ENCODE measurements around the gene FOXJ3. TPM values are rescaled to one million over a fixed set of nuclear protein-coding genes. Genes with fewer than 3 reads are reported as not detected.
A peak's percentile ranks its signal among the peaks of the same experiment; 100 is the strongest.

The FOXJ3 gene
- total and polyA plus RNA-seq, 2 of the 13 experiments (the other 11 are each of a cell fraction or from before 2014, with no cell fraction given): 16.6 to 48.5 TPM

DNA sequence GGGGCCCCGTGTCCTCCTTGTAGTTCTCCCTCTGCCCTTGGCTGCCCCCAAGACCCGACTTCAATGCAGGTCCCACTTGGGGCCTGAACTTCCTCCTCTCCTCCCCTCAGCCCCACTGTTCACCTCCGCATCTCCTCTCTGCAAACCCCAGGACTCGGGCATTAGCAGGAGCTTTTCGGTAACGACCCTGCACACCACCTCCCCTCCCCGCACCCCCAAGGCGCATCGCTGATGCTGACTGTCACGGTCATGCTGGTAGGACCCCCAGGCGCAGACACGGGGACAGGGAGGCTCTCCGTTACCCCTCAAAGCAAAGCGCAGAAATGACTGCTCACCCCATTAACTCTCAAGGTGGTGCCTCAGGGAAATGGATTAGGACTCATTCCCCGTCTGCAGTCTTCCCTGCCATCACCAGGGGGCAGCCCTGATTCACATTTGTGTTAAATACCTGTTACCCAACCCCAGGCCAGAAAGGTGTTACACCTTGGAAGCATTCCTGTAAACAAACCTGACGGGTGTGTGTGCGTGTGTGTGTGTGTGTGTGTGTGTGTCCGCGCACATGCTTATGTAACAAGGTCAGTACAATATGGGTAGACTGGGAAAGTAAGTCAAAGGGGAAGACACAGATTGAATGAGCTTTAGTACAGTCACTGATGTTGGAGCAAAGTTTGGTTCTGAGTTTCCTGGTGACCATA, 188.3 kb downstream of the FOXJ3 start (continued):
- TF ChIP-seq, protein P1, sequence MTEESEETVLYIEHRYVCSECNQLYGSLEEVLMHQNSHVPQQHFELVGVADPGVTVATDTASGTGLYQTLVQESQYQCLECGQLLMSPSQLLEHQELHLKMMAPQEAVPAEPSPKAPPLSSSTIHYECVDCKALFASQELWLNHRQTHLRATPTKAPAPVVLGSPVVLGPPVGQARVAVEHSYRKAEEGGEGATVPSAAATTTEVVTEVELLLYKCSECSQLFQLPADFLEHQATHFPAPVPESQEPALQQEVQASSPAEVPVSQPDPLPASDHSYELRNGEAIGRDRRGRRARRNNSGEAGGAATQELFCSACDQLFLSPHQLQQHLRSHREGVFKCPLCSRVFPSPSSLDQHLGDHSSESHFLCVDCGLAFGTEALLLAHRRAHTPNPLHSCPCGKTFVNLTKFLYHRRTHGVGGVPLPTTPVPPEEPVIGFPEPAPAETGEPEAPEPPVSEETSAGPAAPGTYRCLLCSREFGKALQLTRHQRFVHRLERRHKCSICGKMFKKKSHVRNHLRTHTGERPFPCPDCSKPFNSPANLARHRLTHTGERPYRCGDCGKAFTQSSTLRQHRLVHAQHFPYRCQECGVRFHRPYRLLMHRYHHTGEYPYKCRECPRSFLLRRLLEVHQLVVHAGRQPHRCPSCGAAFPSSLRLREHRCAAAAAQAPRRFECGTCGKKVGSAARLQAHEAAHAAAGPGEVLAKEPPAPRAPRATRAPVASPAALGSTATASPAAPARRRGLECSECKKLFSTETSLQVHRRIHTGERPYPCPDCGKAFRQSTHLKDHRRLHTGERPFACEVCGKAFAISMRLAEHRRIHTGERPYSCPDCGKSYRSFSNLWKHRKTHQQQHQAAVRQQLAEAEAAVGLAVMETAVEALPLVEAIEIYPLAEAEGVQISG (CRISPR knock-in tag; IDR thresholded peaks at IDR 0.05): 0 out of 2 replicates have a peak, but pooled peaks have one; percentile 15
- TF ChIP-seq, protein P2, sequence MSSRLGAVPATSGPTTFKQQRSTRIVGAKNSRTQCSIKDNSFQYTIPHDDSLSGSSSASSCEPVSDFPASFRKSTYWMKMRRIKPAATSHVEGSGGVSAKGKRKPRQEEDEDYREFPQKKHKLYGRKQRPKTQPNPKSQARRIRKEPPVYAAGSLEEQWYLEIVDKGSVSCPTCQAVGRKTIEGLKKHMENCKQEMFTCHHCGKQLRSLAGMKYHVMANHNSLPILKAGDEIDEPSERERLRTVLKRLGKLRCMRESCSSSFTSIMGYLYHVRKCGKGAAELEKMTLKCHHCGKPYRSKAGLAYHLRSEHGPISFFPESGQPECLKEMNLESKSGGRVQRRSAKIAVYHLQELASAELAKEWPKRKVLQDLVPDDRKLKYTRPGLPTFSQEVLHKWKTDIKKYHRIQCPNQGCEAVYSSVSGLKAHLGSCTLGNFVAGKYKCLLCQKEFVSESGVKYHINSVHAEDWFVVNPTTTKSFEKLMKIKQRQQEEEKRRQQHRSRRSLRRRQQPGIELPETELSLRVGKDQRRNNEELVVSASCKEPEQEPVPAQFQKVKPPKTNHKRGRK (CRISPR knock-in tag; IDR thresholded peaks at IDR 0.05): no peak
- TF ChIP-seq MYC (CRISPR knock-in tag; IDR thresholded peaks at IDR 0.05; ENCODE audit: borderline replicate concordance) (no peak), ZSCAN22 (CRISPR knock-in tag; IDR thresholded peaks at IDR 0.05) (no peak), HOXA7 (CRISPR knock-in tag; IDR thresholded peaks at IDR 0.05) (0 out of 2 replicates have a peak, but pooled peaks have one; percentile 47), RXRB (CRISPR knock-in tag; IDR thresholded peaks at IDR 0.05; ENCODE audit: borderline replicate concordance) (peak; percentile 41; the same call in 1 of the 2 replicates), ZNF670 (CRISPR knock-in tag; IDR thresholded peaks at IDR 0.05; ENCODE audit: borderline replicate concordance) (no peak), THAP11 (CRISPR knock-in tag; IDR thresholded peaks at IDR 0.05) (0 out of 2 replicates have a peak, but pooled peaks have one; percentile 16), ARNTL (CRISPR knock-in tag; IDR thresholded peaks at IDR 0.05) (no peak), ZNF24 (IDR thresholded peaks at IDR 0.05) (no peak), GTF2F1 (IDR thresholded peaks at IDR 0.05; ENCODE audit: low read length) (no peak), SMYD3 (CRISPR knock-in tag; IDR thresholded peaks at IDR 0.05) (no peak), STAG1 (CRISPR knock-in tag; IDR thresholded peaks at IDR 0.05) (peak; percentile 90)
- TF ChIP-seq, protein P3, sequence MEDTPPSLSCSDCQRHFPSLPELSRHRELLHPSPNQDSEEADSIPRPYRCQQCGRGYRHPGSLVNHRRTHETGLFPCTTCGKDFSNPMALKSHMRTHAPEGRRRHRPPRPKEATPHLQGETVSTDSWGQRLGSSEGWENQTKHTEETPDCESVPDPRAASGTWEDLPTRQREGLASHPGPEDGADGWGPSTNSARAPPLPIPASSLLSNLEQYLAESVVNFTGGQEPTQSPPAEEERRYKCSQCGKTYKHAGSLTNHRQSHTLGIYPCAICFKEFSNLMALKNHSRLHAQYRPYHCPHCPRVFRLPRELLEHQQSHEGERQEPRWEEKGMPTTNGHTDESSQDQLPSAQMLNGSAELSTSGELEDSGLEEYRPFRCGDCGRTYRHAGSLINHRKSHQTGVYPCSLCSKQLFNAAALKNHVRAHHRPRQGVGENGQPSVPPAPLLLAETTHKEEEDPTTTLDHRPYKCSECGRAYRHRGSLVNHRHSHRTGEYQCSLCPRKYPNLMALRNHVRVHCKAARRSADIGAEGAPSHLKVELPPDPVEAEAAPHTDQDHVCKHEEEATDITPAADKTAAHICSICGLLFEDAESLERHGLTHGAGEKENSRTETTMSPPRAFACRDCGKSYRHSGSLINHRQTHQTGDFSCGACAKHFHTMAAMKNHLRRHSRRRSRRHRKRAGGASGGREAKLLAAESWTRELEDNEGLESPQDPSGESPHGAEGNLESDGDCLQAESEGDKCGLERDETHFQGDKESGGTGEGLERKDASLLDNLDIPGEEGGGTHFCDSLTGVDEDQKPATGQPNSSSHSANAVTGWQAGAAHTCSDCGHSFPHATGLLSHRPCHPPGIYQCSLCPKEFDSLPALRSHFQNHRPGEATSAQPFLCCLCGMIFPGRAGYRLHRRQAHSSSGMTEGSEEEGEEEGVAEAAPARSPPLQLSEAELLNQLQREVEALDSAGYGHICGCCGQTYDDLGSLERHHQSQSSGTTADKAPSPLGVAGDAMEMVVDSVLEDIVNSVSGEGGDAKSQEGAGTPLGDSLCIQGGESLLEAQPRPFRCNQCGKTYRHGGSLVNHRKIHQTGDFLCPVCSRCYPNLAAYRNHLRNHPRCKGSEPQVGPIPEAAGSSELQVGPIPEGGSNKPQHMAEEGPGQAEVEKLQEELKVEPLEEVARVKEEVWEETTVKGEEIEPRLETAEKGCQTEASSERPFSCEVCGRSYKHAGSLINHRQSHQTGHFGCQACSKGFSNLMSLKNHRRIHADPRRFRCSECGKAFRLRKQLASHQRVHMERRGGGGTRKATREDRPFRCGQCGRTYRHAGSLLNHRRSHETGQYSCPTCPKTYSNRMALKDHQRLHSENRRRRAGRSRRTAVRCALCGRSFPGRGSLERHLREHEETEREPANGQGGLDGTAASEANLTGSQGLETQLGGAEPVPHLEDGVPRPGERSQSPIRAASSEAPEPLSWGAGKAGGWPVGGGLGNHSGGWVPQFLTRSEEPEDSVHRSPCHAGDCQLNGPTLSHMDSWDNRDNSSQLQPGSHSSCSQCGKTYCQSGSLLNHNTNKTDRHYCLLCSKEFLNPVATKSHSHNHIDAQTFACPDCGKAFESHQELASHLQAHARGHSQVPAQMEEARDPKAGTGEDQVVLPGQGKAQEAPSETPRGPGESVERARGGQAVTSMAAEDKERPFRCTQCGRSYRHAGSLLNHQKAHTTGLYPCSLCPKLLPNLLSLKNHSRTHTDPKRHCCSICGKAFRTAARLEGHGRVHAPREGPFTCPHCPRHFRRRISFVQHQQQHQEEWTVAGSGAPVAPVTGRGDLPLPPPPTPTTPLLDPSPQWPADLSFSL (CRISPR knock-in tag; IDR thresholded peaks at IDR 0.05): peak; percentile 87
- TF ChIP-seq, protein P4, sequence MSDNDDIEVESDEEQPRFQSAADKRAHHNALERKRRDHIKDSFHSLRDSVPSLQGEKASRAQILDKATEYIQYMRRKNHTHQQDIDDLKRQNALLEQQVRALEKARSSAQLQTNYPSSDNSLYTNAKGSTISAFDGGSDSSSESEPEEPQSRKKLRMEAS (IDR thresholded peaks at IDR 0.05): 0 out of 2 replicates have a peak, but pooled peaks have one; percentile 20
- TF ChIP-seq, protein P5, sequence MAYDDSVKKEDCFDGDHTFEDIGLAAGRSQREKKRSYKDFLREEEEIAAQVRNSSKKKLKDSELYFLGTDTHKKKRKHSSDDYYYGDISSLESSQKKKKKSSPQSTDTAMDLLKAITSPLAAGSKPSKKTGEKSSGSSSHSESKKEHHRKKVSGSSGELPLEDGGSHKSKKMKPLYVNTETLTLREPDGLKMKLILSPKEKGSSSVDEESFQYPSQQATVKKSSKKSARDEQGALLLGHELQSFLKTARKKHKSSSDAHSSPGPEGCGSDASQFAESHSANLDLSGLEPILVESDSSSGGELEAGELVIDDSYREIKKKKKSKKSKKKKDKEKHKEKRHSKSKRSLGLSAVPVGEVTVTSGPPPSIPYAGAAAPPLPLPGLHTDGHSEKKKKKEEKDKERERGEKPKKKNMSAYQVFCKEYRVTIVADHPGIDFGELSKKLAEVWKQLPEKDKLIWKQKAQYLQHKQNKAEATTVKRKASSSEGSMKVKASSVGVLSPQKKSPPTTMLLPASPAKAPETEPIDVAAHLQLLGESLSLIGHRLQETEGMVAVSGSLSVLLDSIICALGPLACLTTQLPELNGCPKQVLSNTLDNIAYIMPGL (CRISPR knock-in tag; IDR thresholded peaks at IDR 0.05; ENCODE audit: borderline replicate concordance in 1 of 2, low read depth in 1 of 2): peak in 1 of 2 experiments; percentile 31; a peak in 1 of 4 replicates
